Measurements from ENCODE around the gene ARSI.

Gene ARSI

DNA sequence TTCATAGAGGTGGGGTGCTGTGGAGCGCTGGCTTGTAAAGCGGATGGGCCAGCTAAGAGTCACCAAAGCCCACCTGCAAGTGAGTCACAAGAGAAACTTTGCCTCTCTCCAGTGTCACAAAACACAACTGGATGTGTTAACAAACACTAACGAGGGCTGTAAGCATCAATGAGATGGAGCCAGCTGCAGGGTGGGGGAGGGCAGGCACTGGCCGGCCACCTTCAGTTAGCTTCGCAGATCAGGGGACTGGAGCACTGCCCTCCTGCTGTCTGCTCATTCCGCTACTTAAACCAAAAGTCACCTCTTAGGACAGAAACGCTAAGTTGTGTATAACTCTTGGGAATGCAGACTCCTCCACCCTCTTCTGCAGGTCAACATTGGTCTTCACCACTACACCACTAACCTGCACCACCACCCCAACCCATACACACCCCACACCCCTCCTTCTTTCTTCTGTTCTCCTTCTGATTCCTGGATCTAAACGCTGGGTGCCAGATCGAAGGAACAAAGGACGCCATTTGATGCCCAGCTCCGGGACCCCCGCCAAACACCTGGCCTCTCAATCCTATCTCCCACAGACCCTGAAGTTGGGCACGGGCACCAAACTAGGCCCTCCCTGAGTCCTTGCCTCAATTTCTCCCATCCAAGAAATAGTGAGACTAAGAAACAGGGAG lies 2.1 kb downstream of the ARSI start:
- Mint-ChIP-seq H3K27me3 (ENCODE audit: low read depth, poor library complexity) (peaks cover 11% of the 10 kb centered on the region), H3K4me3 (peak overlapping the region; percentile 44), H3K36me3 (ENCODE audit: low read depth) (no peaks in the 10 kb centered on the region), H3K9me3 (no peaks in the 10 kb centered on the region), H3K27ac (no peak overlapping the region), H3K4me1 (peaks cover 56% of the 10 kb centered on the region)
- DNase-seq = no peak
- TF ChIP-seq, protein P1, sequence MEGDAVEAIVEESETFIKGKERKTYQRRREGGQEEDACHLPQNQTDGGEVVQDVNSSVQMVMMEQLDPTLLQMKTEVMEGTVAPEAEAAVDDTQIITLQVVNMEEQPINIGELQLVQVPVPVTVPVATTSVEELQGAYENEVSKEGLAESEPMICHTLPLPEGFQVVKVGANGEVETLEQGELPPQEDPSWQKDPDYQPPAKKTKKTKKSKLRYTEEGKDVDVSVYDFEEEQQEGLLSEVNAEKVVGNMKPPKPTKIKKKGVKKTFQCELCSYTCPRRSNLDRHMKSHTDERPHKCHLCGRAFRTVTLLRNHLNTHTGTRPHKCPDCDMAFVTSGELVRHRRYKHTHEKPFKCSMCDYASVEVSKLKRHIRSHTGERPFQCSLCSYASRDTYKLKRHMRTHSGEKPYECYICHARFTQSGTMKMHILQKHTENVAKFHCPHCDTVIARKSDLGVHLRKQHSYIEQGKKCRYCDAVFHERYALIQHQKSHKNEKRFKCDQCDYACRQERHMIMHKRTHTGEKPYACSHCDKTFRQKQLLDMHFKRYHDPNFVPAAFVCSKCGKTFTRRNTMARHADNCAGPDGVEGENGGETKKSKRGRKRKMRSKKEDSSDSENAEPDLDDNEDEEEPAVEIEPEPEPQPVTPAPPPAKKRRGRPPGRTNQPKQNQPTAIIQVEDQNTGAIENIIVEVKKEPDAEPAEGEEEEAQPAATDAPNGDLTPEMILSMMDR (IDR thresholded peaks at IDR 0.05) = no peak

DNA sequence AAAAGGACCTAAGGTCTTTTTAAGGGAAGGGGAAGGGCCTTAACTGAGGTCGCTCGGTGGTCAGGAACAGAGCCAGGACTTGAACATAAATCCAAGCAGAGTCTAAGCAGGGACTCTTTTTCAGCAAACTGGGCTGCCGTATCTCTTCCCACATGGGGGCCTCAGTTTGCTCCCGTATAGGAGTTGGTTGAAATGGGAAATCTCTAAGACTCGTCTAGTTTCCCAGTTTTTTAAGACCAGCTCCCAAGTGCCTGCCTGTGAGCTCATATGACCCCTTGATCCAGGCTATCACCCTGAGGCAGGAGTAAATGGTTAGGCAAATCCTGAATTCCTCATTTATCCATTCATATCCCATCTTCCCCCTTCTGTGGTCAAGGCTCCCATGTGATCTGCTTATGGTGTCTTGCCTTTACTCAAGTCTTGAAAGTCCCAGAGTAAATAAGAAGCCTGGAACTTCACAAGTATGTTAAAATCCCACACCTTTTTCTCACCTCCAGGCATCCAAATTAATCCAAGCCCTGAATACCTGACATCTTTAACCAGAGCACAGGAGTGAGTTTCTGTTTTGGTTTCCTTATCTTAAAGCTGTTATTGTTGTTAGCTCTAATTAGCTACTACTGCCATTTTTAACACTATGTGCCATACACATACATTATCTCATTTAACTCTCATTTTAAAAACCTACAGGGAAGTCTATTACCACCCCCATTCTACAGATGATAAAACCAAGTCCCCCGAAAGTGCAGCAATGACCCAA lies 3.0 kb downstream of the ARSI start:
- Mint-ChIP-seq H3K27me3 (ENCODE audit: low read depth, poor library complexity) (peaks cover 11% of the 10 kb centered on the region), H3K27ac (no peak overlapping the region), H3K9me3 (no peaks in the 10 kb centered on the region), H3K36me3 (ENCODE audit: low read depth) (no peaks in the 10 kb centered on the region), H3K4me3 (no peak overlapping the region), H3K4me1 (peaks cover 50% of the 10 kb centered on the region)
- DNase-seq = no peak
- TF ChIP-seq, protein P1 (IDR thresholded peaks at IDR 0.05) = no peak

DNA sequence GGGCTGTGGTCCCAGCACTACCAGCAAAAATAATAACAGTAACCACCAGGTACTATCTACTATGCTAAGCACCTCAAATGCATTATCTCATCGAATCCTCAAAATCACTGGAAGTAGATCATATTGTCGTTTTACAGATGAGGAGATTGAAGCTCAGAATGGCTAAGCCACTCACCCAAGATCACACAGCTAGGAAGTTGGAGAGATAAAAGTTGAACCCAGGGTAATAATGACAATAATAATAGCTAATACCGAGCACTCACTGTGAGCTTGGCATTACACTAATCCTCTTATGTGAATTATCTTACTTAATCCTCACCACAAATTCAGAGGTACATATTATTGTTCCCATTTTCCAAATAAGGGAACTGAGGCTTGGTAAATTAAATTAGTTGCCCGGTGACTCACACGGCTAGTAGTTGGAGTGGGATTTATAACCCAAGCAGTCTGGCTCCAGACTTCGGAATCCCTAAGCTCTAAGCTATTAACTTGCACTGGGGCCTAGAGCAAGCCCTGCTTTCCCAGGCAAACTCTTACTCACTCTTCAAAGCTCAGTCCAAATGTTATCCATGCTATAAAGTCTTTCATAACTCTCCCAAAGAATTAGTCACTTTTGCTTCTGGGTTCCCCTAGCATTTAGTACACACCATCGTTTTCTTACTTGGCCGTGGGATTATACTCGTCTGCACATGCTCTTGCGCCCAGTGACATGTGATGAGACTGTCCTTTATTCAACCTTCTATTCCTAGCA lies 3.8 kb downstream of the ARSI start:
- no peaks in the 10 kb centered on the region for H3K36me3 Mint-ChIP-seq (ENCODE audit: low read depth)
- peaks cover 11% of the 10 kb centered on the region for H3K27me3 Mint-ChIP-seq (ENCODE audit: low read depth, poor library complexity)
- no peak overlapping the region for H3K27ac Mint-ChIP-seq
- TF ChIP-seq, protein P1 (IDR thresholded peaks at IDR 0.05) = no peak
- no peak overlapping the region for H3K4me3 Mint-ChIP-seq
- no peak for DNase-seq
- H3K9me3 Mint-ChIP-seq = no peaks in the 10 kb centered on the region
- H3K4me1 Mint-ChIP-seq = peaks cover 48% of the 10 kb centered on the region

DNA sequence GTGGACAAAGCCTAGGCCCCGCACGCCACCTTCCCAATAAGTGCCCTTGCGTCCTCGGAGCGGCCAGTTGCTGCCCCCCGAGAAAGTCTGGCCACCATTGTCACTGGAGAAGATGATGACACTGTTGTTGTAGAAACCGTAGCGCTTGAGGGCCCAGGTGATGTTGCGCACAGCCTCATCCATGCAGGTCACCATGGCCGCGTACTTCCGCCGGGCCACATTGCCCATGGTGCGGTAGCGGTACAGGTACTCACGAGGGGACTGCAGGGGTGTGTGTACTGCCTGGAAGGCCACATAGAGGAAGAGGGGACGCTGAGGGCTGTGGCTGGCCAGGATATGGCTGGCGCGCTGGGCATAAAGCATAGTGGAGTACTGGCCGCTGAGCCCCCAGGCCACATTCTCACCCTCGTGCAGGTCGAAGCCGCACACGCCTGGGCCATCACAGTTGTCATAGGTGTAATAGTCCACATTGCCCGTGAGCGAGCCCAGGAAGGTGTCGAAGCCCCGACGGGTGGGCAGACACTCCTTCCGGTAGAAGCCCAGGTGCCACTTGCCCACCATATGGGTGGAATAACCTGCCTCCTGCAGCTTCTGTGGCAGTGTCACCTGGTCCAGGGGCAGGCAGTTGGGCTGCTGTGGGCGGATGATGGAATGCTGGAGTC lies 4.6 kb downstream of the ARSI start:
- no peaks in the 10 kb centered on the region for H3K9me3 Mint-ChIP-seq
- H3K36me3 Mint-ChIP-seq (ENCODE audit: low read depth) = no peaks in the 10 kb centered on the region
- no peak for DNase-seq
- peaks cover 15% of the 10 kb centered on the region for H3K27me3 Mint-ChIP-seq (ENCODE audit: low read depth, poor library complexity)
- H3K27ac Mint-ChIP-seq = no peak overlapping the region
- H3K4me3 Mint-ChIP-seq = no peak overlapping the region
- H3K4me1 Mint-ChIP-seq = peaks cover 48% of the 10 kb centered on the region
- TF ChIP-seq, protein P1 (IDR thresholded peaks at IDR 0.05) = no peak

DNA sequence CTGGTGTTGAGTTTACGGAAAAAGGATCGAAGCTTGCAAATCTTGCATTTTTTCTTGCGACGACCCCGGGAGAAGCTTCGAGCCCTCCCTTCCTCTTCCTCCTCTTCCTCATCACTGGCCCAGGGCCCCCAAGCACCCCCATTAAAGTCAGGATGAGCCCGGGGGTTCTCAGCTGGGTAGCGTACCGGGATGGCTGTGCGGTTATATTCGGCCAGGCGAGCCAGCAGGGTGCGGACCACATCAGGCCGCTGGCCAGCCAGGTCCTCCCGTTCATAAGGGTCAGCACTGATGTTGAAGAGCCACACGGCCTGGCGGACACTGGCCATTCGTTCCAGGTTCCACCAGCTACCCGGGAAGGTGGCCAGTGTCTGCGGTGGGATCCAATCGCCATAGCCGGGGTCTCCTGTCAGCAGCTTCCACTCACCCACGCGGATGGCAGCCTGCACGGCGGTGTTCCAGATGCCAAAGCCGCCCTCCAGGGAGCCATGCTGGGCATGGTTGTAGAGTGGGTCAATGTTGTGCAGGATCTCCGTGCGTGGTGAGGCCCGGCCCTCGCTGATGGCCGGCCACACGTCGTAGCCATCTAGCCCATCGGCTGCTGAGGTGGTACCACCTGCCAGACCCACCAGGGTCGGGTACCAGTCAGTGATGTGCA lies 5.3 kb downstream of the ARSI start:
- DNase-seq = no peak
- Mint-ChIP-seq H3K36me3 (ENCODE audit: low read depth) (no peaks in the 10 kb centered on the region), H3K4me1 (peaks cover 55% of the 10 kb centered on the region), H3K27ac (no peak overlapping the region), H3K27me3 (ENCODE audit: low read depth, poor library complexity) (peaks cover 15% of the 10 kb centered on the region), H3K9me3 (no peaks in the 10 kb centered on the region), H3K4me3 (no peak overlapping the region)
- TF ChIP-seq, protein P1 (IDR thresholded peaks at IDR 0.05) = no peak

Measured in nephron progenitor cell (in vitro differentiated cells).